Measurements from ENCODE around the gene P2RY14.

DNA sequence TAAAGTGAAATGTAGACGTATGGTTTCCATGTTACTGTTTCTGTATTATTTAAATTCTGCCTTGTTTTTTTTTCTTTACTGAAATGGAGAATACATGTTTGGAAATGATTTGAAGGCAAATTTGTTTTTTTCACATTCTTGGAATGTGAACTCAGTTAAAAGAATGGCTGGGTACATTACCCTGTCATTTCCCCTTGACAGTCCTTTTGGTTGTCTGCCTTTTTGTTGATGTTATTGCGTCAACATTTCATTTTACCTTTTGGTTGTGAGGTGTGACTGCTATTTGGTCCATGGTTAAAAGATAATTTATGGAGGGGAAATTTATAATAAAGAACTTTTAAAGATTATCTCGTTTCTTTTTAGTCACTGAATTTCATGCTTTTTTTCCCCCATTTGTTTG is 72.1 kb downstream of the P2RY14 start:
- TF ChIP-seq, protein P1, sequence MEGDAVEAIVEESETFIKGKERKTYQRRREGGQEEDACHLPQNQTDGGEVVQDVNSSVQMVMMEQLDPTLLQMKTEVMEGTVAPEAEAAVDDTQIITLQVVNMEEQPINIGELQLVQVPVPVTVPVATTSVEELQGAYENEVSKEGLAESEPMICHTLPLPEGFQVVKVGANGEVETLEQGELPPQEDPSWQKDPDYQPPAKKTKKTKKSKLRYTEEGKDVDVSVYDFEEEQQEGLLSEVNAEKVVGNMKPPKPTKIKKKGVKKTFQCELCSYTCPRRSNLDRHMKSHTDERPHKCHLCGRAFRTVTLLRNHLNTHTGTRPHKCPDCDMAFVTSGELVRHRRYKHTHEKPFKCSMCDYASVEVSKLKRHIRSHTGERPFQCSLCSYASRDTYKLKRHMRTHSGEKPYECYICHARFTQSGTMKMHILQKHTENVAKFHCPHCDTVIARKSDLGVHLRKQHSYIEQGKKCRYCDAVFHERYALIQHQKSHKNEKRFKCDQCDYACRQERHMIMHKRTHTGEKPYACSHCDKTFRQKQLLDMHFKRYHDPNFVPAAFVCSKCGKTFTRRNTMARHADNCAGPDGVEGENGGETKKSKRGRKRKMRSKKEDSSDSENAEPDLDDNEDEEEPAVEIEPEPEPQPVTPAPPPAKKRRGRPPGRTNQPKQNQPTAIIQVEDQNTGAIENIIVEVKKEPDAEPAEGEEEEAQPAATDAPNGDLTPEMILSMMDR (IDR thresholded peaks at IDR 0.05), result no peak
- no peak for TF ChIP-seq POLR2A (IDR thresholded peaks at IDR 0.05)
